Measurements from ENCODE around the gene TBCC. TPM values are rescaled to one million over a fixed set of nuclear protein-coding genes. Genes with fewer than 3 reads are reported as not detected.

Gene TBCC
- total and polyA plus RNA-seq, 10 of the 15 experiments (the other 5 are each of a cell fraction or from before 2014, with no cell fraction given), result 2.5 to 41.9 (median 20.3) TPM

- CTCF ChIA-PET, result no interaction called here
- Histone ChIP-seq H3K4me1 (ENCODE audit: control insufficient read depth, insufficient read depth, low read length) (peaks cover 7% of the 10 kb centered on the region), H3K9me3 (replicated peaks; ENCODE audit: control insufficient read depth, insufficient read depth, low read length) (no peaks in the 10 kb centered on the region), H4K20me1 (ENCODE audit: control insufficient read depth, insufficient read depth) (no peaks in the 10 kb centered on the region), H3K4me3 (no peak overlapping the region), H3K9ac (ENCODE audit: control insufficient read depth, insufficient read depth, low read length) (no peak overlapping the region), H3K4me2 (ENCODE audit: control insufficient read depth, insufficient read depth) (no peak overlapping the region), H3K36me3 (ENCODE audit: control insufficient read depth in 2 of 2, insufficient read depth in 2 of 2, low read length in 1 of 2) (no peaks in the 10 kb centered on the region), H3K79me2 (ENCODE audit: control insufficient read depth, insufficient read depth, low read length) (no peaks in the 10 kb centered on the region), H3K27me3 (replicated peaks in 1 of 2; ENCODE audit: control insufficient read depth in 2 of 2, insufficient read depth in 2 of 2, low read length in 1 of 2) (no peaks in the 10 kb centered on the region), H2AFZ (ENCODE audit: control insufficient read depth, low read depth, low read length) (no peak overlapping the region), H3K27ac (ENCODE audit: control insufficient read depth, insufficient read depth) (no peak overlapping the region)
- in situ Hi-C loops (cut with MboI) (no loop called here), intact Hi-C loops (cut with micrococcal nuclease; ENCODE audit: unreplicated experiment) (no loop called here)
- no peak for FAIRE-seq
- no peak for ATAC-seq
- RAD21 ChIA-PET (ENCODE audit: unreplicated experiment), result interaction anchor here (1.2 kb wide), 1 partner anchor 25 kb away, joined by 3 read pairs; no protein-coding TSS in a partner anchor
- no TSS peak for BruUV-seq (replicated peaks)
- SMC1A ChIA-PET (ENCODE audit: uncharacterized antibody, unreplicated experiment), result interaction anchor here (9.6 kb wide), 1 partner anchor 19 kb away, joined by 92 read pairs; the partner anchor contains the start of gene TBCC
- no peak for DNase-seq (ENCODE audit: low read depth, low spot score)
- WGBS (ENCODE audit: insufficient coverage, insufficient replicate concordance, low lambda C conversion rate, missing lambda C conversion rate), result 84% methylated on average over 5 of the region's 5 CpGs
- POLR2A ChIA-PET, result interaction anchor here (1.2 kb wide), 1 partner anchor 17 kb away, joined by 5 read pairs; no protein-coding TSS in a partner anchor
- TF ChIP-seq SUPT20H (IDR thresholded peaks at IDR 0.05; ENCODE audit: borderline replicate concordance, control insufficient read depth, low read depth, low read length) (no peak), MAX (IDR thresholded peaks at IDR 0.05; ENCODE audit: low read depth, low read length) (no peak), SP1 (IDR thresholded peaks at IDR 0.05; ENCODE audit: low read depth, low read length) (no peak), ZBTB40 (IDR thresholded peaks at IDR 0.05; ENCODE audit: borderline replicate concordance) (no peak), NR2C2 (IDR thresholded peaks at IDR 0.05; ENCODE audit: borderline replicate concordance, control insufficient read depth, insufficient read length, low read depth) (no peak), POU2F2 (IDR thresholded peaks at IDR 0.05; ENCODE audit: borderline replicate concordance, low read depth, low read length) (no peak), BCL3 (IDR thresholded peaks at IDR 0.05; ENCODE audit: borderline replicate concordance, insufficient read depth, low read depth, low read length, poor library complexity, severe bottlenecking) (no peak), CHD2 (IDR thresholded peaks at IDR 0.05; ENCODE audit: borderline replicate concordance, low read depth, low read length) (no peak), ZBED1 (IDR thresholded peaks at IDR 0.05; ENCODE audit: borderline replicate concordance) (no peak), TAF1 (IDR thresholded peaks at IDR 0.05; ENCODE audit: borderline replicate concordance, low read depth, low read length) (no peak), ZBTB4 (CRISPR knock-in tag; IDR thresholded peaks at IDR 0.05) (no peak)
Observed at GRCh38 chr6:42766163-42766670, 20.3 kb upstream of the TBCC start.
